RWPE2 (cell line): Measurements from ENCODE around the gene TBC1D16.
"Not testable (repeated sequence)": the region's sequence is repeated elsewhere in the genome, so short reads cannot be mapped to it uniquely, and the experiment has no call there.

Experiments used
- ATAC-seq: fragments of 200-7000 bp; cut with Tn5 transposase; 3 replicates; pipeline ENCODE4 v1.9.1; 2021; ENCODE audit warnings: low read depth
- DNase-seq: peaks from one replicate; pipeline ENCODE4 v3.0.0-alpha.2; 2020; ENCODE audit warnings: low spot score
- H3K27ac ChIP-seq: fragments of 450-650 bp; 2 replicates; pipeline ENCODE4 v1.5.1; 2017; ENCODE audit warnings: mild to moderate bottlenecking; ENCODE audit not compliant: poor library complexity, severe bottlenecking
- H3K27me3 ChIP-seq: fragments of 250-450 bp; sonication (Bioruptor Pico); 2 replicates; pipeline ENCODE4 v1.5.1; 2021; ENCODE audit warnings: mild to moderate bottlenecking, moderate library complexity; ENCODE audit not compliant: insufficient read depth, poor library complexity, severe bottlenecking
- H3K36me3 ChIP-seq: fragments of 250-450 bp; sonication (Bioruptor Pico); 2 replicates; pipeline ENCODE4 v1.5.1; 2020; ENCODE audit warnings: low read depth, mild to moderate bottlenecking, moderate library complexity
- H3K4me1 ChIP-seq: fragments of 250-450 bp; sonication (Bioruptor Pico); 2 replicates; pipeline ENCODE4 v1.5.1; 2021; ENCODE audit warnings: mild to moderate bottlenecking, moderate library complexity; ENCODE audit not compliant: insufficient read depth, poor library complexity, severe bottlenecking
- H3K4me3 ChIP-seq: fragments of 250-450 bp; sonication (Bioruptor Pico); 2 replicates; pipeline ENCODE4 v1.5.1; 2021; ENCODE audit warnings: mild to moderate bottlenecking, moderate library complexity; ENCODE audit not compliant: severe bottlenecking
- H3K9me3 ChIP-seq: fragments of 250-450 bp; sonication (Bioruptor Pico); 2 replicates; pipeline ENCODE4 v1.5.1; 2021; ENCODE audit warnings: mild to moderate bottlenecking, moderate library complexity; ENCODE audit not compliant: severe bottlenecking
- TF ChIP-seq, protein P1 (sequence below): fragments of 450-650 bp; IDR thresholded peaks from one replicate; pipeline ENCODE4 v1.5.1; 2017; ENCODE audit warnings: mild to moderate bottlenecking, moderate library complexity; ENCODE audit not compliant: poor library complexity, severe bottlenecking

The TBC1D16 gene

GRCh38 chr17:79969906-79970305 lies 65.8 kb downstream of the TBC1D16 start:
- no peaks in the 10 kb centered on the region for H3K27me3 ChIP-seq
- peak; percentile 10 for DNase-seq

DNA sequence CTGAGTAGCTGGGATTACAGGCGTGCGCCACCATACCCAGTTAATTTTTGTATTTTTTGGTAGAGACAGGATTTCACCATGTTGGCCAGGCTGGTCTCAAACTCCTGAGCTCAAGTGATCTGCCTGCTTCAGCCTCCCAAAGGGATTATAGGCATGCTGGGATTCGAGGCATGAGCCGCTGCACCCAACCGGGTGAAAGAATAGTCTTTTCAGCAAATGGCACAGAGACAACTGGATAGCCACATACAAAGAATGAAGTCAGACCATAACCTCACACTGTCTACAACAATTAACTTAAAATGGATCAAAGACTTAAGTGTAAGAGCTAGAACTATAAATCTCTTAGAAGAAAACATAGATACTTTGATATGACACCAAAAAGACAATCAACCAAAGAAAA lies 67.6 kb downstream of the TBC1D16 start:
- TF ChIP-seq, protein P1, sequence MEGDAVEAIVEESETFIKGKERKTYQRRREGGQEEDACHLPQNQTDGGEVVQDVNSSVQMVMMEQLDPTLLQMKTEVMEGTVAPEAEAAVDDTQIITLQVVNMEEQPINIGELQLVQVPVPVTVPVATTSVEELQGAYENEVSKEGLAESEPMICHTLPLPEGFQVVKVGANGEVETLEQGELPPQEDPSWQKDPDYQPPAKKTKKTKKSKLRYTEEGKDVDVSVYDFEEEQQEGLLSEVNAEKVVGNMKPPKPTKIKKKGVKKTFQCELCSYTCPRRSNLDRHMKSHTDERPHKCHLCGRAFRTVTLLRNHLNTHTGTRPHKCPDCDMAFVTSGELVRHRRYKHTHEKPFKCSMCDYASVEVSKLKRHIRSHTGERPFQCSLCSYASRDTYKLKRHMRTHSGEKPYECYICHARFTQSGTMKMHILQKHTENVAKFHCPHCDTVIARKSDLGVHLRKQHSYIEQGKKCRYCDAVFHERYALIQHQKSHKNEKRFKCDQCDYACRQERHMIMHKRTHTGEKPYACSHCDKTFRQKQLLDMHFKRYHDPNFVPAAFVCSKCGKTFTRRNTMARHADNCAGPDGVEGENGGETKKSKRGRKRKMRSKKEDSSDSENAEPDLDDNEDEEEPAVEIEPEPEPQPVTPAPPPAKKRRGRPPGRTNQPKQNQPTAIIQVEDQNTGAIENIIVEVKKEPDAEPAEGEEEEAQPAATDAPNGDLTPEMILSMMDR, result no peak
- Histone ChIP-seq H3K4me1 (peaks cover 9% of the 10 kb centered on the region), H3K4me3 (no peak overlapping the region), H3K36me3 (no peaks in the 10 kb centered on the region), H3K9me3 (no peaks in the 10 kb centered on the region), H3K27me3 (no peaks in the 10 kb centered on the region), H3K27ac (no peak overlapping the region)
- DNase-seq (no peak), ATAC-seq (no peak)

More at GRCh38 chr17:79969906-79970305, 65.8 kb downstream of the TBC1D16 start:
- H3K36me3 ChIP-seq, result no peaks in the 10 kb centered on the region
- TF ChIP-seq, protein P1, result no peak
- no peaks in the 10 kb centered on the region for H3K9me3 ChIP-seq
- no peak overlapping the region for H3K4me3 ChIP-seq
- H3K4me1 ChIP-seq, result peaks cover 9% of the 10 kb centered on the region
- no peak overlapping the region for H3K27ac ChIP-seq
- ATAC-seq, result peak; percentile 58

- Histone ChIP-seq H3K27ac (no peak overlapping the region), H3K27me3 (no peaks in the 10 kb centered on the region), H3K4me1 (peaks cover 11% of the 10 kb centered on the region), H3K9me3 (no peaks in the 10 kb centered on the region), H3K36me3 (no peaks in the 10 kb centered on the region), H3K4me3 (no peak overlapping the region)
- TF ChIP-seq, protein P1, result no peak
- DNase-seq (no peak), ATAC-seq (no peak)
These were observed 69.0 kb downstream of the TBC1D16 start for GRCh38 chr17:79966681-79967080.

GRCh38 chr17:79965806-79966205 lies 69.9 kb downstream of the TBC1D16 start:
- TF ChIP-seq, protein P1, result no peak
- peaks cover 19% of the 10 kb centered on the region for H3K4me1 ChIP-seq
- H3K4me3 ChIP-seq, result no peak overlapping the region
- no peaks in the 10 kb centered on the region for H3K36me3 ChIP-seq
- H3K27me3 ChIP-seq, result no peaks in the 10 kb centered on the region
- no peak overlapping the region for H3K27ac ChIP-seq
- ATAC-seq, result no peak
- DNase-seq, result peak; percentile 23
- no peaks in the 10 kb centered on the region for H3K9me3 ChIP-seq

GRCh38 chr17:79962467-79962866 lies 73.2 kb downstream of the TBC1D16 start:
- not testable (repeated sequence) for ATAC-seq, H3K27me3 ChIP-seq, H3K27ac ChIP-seq, H3K36me3 ChIP-seq, H3K9me3 ChIP-seq, H3K4me3 ChIP-seq, DNase-seq
- H3K4me1 ChIP-seq, result peaks cover 11% of the 10 kb centered on the region

DNA sequence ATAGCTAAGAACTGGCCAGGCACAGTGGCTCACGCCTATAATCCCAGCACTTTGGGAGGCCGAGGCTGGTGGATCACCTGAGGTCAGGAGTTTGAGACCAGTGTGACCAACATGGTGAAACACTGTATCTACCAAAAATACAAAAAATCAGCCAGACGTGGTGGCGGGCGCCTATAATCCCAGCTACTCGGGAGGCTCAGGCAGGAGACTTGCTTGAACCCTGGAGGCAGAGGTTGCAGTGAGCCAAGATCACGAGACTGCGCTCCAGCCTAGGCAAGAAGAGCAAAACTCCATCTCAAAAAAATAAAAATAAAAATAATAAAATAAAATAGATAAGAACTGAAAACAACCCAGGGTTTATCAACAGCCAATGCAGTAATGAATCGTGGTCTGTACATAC lies 74.1 kb downstream of the TBC1D16 start:
- H3K27me3 ChIP-seq, DNase-seq, ATAC-seq, H3K9me3 ChIP-seq, H3K4me3 ChIP-seq, H3K36me3 ChIP-seq, H3K27ac ChIP-seq: not testable (repeated sequence)
- peaks cover 11% of the 10 kb centered on the region for H3K4me1 ChIP-seq
